Stimulated activated naive CD4-positive, alpha-beta T cell treated with Interleukin-2 at 50 U/mL for 16 hours (primary cell): Measurements from ENCODE around the gene APPBP2.

Source experiments
- DNase-seq: peaks from one replicate; lab custom pipeline; 2025; lab: John Stamatoyannopoulos, UW

Gene APPBP2

DNA sequence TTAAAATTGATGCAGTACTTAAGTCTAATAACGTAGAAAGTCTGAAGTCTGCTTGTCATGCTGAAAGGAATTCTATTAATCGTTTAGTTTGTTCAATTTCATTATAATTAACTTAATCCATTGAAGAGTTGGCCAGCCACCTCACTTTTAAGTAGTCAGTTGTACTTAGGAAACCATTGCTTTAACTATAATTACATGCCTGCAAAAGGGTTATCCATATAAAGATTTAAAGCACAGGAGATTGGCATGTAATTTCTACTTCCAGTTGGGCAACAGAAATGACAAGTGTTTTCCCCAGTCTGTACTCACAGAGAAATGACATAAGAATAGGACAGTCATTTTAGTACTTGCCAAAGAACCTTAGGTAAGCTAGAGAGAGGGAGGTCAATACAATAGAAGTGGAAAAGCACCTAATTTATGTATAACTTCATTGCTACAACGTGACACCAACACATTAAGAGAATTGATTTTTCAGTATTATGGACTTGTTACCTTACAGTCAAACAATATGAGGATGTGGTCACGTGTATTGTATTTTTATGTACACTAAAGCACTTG lies 130.5 kb downstream of the APPBP2 start:
- no peak for DNase-seq

GRCh38 chr17:60393840-60394723 lies 132.0 kb downstream of the APPBP2 start:
- no peak for DNase-seq
